NCI-H146 treated with DMSO at 0.1 percent for 48 hours (cell line): Measurements from ENCODE around the gene FBXO40.

ENCODE experiments used
- DNase-seq: peaks from one replicate; lab custom pipeline; 2025; ENCODE audit not compliant: unreplicated experiment; lab: John Stamatoyannopoulos, UW

The FBXO40 gene

GRCh38 chr3:121661376-121661775, 68.2 kb downstream of the FBXO40 start:
- DNase-seq, result no peak

GRCh38 chr3:121662742-121663141, 69.6 kb downstream of the FBXO40 start:
- DNase-seq, result no peak

- DNase-seq, result no peak
Observed at GRCh38 chr3:121663171-121663847, 70.1 kb downstream of the FBXO40 start.

- no peak for DNase-seq
Observed at GRCh38 chr3:121665488-121665887, 72.3 kb downstream of the FBXO40 start.

- no peak for DNase-seq
Observed at GRCh38 chr3:121667333-121667732, 74.2 kb downstream of the FBXO40 start.

GRCh38 chr3:121670676-121671075, 77.5 kb downstream of the FBXO40 start:
- DNase-seq, result no peak

GRCh38 chr3:121677141-121677540, 84.0 kb downstream of the FBXO40 start:
- no peak for DNase-seq
